HG02870 (cell line): ENCODE results near the gene DCST1.

ENCODE experiments used
- ATAC-seq: cut with Tn5 transposase; IDR thresholded peaks from one replicate; pipeline ENCODE4 v1.9.1; 2021; ENCODE audit warnings: mild to moderate bottlenecking, moderate library complexity; ENCODE audit not compliant: unreplicated experiment

DCST1 gene

GRCh38 chr1:155083865-155084721 is 50.5 kb downstream of the DCST1 start:
- peak; percentile 6 for ATAC-seq

GRCh38 chr1:155084722-155085503 is 51.3 kb downstream of the DCST1 start:
- ATAC-seq, result peak; percentile 72

DNA sequence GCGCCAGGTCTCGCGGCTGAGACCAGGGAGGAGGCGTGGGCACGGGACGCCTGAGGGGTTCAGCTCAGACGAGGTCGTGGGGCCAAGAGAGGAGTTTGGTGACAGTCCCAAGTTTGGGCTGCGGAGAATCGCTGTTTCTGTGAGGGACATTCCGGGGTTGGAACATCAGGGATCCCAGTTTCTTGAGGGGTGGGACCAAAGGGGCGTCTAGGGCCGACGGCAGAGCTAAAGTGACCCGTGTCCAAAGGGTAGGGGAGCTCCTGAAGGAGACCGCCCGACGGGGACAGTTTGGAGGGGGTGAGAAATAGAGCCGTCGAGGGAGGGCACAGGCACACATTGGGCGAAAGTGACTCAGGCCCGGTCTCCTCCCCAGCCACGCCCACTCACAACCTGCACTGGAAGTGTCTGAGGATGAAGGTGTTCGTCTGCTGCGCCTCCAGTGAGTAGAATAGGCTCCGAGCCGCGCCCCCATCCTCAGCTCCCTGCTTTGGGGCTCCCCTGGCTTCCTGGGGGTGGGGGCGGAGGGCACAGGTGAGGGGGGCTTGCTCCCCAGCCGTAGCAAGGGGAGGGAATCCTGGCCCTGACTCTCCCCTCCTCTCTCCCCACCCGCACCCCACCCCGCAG is 52.0 kb downstream of the DCST1 start:
- ATAC-seq, result no peak

- ATAC-seq, result no peak
Measured at GRCh38 chr1:155086128-155086741, 52.6 kb downstream of the DCST1 start.

DNA sequence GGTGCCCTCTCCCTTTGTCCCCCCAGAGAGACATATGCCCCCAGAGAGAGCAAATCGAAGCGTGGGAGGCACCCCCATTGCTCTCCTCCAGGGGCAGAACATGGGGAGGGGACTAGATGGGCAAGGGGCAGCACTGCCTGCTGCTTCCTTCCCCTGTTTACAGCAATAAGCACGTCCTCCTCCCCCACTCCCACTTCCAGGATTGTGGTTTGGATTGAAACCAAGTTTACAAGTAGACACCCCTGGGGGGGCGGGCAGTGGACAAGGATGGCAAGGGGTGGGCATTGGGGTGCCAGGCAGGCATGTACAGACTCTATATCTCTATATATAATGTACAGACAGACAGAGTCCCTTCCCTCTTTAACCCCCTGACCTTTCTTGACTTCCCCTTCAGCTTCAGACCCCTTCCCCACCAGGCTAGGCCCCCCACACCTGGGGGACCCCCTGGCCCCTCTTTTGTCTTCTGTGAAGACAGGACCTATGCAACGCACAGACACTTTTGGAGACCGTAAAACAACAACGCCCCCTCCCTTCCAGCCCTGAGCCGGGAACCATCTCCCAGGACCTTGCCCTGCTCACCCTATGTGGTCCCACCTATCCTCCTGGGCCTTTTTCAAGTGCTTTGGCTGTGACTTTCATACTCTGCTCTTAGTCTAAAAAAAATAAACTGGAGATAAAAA is 53.4 kb downstream of the DCST1 start:
- no peak for ATAC-seq

GRCh38 chr1:155091071-155092051 is 57.7 kb downstream of the DCST1 start:
- no peak for ATAC-seq

DNA sequence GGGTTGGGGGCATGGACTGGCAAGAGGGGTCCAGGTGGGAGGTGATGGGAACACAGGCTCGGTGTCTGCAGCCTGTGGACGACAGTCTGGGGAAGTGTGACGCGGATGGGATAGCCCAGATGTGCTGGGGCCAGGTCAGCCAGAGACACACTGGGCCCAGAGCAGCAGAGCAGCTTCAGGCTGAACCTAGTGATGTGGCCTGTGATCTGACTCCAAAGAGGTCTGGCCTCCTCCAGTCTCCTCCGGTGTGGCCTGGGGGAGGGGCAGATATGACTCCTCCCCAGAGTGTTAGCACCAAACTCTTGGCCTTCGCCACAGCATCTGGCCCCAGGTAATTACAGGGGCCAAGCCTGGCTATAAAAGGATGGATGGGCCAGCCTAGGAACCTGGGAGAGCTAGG is 58.5 kb downstream of the DCST1 start:
- ATAC-seq, result no peak

GRCh38 chr1:155092641-155093040 is 59.0 kb downstream of the DCST1 start:
- ATAC-seq, result no peak

DNA sequence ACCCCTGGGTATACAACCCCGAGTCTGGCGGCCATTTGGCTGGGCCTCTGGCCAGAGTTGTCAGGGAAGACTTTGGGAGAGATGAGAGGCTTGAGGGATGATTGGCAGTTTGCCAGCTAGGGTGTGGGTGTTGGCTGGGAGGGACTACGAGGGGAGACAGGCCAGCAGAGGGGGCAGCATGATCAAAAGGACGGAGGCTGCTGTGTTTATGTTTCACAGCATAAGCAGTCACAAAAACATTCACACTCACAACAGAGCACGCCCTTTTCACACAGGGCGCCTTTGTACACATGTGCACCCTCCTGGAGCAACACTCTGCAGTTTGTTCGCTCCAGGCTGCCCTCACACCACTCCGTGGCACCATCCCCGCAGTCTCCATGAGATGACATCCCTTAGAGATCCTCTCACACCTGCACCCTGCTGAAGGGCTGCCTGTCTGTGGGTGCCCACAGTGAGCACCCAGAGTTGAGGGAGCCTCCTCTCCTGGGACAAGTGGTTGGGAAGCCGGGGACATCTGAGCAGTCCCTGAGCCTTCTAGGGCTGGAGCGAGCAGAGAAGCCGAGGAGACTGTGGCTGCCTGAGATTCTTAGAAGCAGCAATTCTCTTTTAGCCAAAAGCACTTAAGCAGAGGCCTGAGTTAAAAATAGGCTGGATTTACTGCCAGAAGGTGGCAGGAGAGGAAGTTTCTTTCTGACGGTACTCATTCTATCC is 60.4 kb downstream of the DCST1 start:
- no peak for ATAC-seq

- ATAC-seq, result no peak
Measured at GRCh38 chr1:155094622-155094948, 61.0 kb downstream of the DCST1 start.

DNA sequence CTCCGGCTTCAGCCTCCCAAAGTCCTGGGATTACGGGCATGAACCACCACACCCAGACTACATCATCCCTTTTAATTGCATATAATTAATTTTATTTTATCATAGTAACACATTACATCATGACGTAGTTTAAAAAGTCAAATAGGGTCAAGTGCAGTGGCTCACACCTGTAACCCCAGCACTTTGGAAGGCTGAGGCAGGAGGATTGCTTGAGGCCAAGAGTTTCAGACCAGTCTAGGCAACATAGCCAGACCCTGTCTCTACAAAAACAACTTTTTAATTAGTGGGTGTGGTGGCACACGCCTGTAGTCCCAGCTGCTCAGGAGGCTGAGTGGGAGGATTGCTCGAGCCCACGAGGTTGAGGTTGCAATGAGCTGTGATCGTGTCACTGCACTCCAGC is 65.7 kb downstream of the DCST1 start:
- no peak for ATAC-seq
